Measurements from ENCODE around the gene ADAP1.

DNA sequence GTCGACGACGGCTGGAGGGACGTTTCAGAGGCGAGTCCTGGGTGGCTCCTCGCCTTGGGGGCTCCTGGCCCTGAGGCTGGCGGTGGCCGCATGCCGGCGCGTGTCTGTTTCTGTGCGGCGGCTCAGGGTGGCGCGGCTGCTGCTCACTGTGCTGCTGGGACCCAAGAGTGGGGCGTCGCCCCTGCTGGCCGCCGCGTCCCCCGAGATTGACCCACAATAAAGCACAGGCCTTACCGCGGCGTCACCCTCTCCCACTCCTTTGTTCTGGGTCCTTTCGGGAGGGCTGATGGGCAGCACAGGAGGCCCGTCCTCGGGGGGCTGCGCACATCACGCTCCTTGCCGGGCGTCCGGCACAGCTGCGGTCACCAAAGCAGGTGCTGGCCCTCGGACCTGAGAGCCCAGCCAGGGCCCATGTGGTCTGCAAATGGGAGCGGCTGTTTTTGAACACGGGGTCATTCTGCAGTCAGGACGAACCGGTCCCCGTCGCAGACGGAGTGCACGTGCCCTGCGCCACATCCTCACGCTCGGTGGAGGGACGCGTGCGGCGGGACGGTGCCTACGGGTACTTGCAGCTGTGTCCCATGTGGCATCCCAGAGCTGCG, 58.9 kb downstream of the ADAP1 start:
- TF ChIP-seq, protein P1, sequence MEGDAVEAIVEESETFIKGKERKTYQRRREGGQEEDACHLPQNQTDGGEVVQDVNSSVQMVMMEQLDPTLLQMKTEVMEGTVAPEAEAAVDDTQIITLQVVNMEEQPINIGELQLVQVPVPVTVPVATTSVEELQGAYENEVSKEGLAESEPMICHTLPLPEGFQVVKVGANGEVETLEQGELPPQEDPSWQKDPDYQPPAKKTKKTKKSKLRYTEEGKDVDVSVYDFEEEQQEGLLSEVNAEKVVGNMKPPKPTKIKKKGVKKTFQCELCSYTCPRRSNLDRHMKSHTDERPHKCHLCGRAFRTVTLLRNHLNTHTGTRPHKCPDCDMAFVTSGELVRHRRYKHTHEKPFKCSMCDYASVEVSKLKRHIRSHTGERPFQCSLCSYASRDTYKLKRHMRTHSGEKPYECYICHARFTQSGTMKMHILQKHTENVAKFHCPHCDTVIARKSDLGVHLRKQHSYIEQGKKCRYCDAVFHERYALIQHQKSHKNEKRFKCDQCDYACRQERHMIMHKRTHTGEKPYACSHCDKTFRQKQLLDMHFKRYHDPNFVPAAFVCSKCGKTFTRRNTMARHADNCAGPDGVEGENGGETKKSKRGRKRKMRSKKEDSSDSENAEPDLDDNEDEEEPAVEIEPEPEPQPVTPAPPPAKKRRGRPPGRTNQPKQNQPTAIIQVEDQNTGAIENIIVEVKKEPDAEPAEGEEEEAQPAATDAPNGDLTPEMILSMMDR (IDR thresholded peaks at IDR 0.05; ENCODE audit: low read length): no peak
- TF ChIP-seq EZH2 (IDR thresholded peaks at IDR 0.05; ENCODE audit: borderline replicate concordance, low read length): no peak
